ENCODE data around the gene PLEKHA7.

- TF ChIP-seq POLR2A (IDR thresholded peaks at IDR 0.05; ENCODE audit: extremely low read depth, insufficient read length) (no peak), MYC (IDR thresholded peaks at IDR 0.05; ENCODE audit: low read depth, low read length) (no peak)
- TF ChIP-seq, protein P1, sequence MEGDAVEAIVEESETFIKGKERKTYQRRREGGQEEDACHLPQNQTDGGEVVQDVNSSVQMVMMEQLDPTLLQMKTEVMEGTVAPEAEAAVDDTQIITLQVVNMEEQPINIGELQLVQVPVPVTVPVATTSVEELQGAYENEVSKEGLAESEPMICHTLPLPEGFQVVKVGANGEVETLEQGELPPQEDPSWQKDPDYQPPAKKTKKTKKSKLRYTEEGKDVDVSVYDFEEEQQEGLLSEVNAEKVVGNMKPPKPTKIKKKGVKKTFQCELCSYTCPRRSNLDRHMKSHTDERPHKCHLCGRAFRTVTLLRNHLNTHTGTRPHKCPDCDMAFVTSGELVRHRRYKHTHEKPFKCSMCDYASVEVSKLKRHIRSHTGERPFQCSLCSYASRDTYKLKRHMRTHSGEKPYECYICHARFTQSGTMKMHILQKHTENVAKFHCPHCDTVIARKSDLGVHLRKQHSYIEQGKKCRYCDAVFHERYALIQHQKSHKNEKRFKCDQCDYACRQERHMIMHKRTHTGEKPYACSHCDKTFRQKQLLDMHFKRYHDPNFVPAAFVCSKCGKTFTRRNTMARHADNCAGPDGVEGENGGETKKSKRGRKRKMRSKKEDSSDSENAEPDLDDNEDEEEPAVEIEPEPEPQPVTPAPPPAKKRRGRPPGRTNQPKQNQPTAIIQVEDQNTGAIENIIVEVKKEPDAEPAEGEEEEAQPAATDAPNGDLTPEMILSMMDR (IDR thresholded peaks at IDR 0.05; ENCODE audit: low read depth, low read length): no peak
Measured at GRCh38 chr11:16738947-16739815, 275.0 kb downstream of the PLEKHA7 start.
